ENCODE data around the gene USP17L29. TPM values are rescaled to one million over a fixed set of nuclear protein-coding genes. Genes with fewer than 3 reads are reported as not detected.
"Not testable (repeated sequence)": the region's sequence is repeated elsewhere in the genome, so short reads cannot be mapped to it uniquely, and the experiment has no call there.

Gene USP17L29
- total RNA-seq, 2 donors from 2014 or later: not detected

- H3K27me3 ChIP-seq; intact Hi-C loops (cut with DNase I); H3K36me3 ChIP-seq; H3K27ac ChIP-seq; H3K9me3 ChIP-seq; H3K4me1 ChIP-seq: not testable (repeated sequence)
- TF ChIP-seq CTCF (IDR thresholded peaks at IDR 0.05): peak; percentile 61
- H3K4me3 ChIP-seq: peak overlapping the region; percentile 43
- peak overlapping the region; percentile 12 to 56 for H3K9ac ChIP-seq (ENCODE audit: low read depth in 2 of 2, low read length in 2 of 2)
- peak; percentile 42 for DNase-seq
These were observed 27.6 kb downstream of the USP17L29 start for GRCh38 chr4:9381012-9381534.

GRCh38 chr4:9384126-9384525 is 30.7 kb downstream of the USP17L29 start:
- Histone ChIP-seq H3K9ac (ENCODE audit: low read depth in 2 of 2, low read length in 2 of 2) (no peak overlapping the region), H3K27ac (no peak overlapping the region), H3K4me1 (no peaks in the 10 kb centered on the region), H3K4me3 (no peak overlapping the region), H3K36me3 (no peaks in the 10 kb centered on the region), H3K9me3 (no peaks in the 10 kb centered on the region), H3K27me3 (no peaks in the 10 kb centered on the region)
- no peak for DNase-seq
- TF ChIP-seq CTCF (IDR thresholded peaks at IDR 0.05): no peak
- intact Hi-C loops (cut with DNase I): no loop called here

GRCh38 chr4:9389001-9389400 is 35.6 kb downstream of the USP17L29 start:
- H3K4me1 ChIP-seq; intact Hi-C loops (cut with DNase I): not testable (repeated sequence)

More at GRCh38 chr4:9389001-9389400, 35.6 kb downstream of the USP17L29 start:
- H3K9me3 ChIP-seq; H3K27me3 ChIP-seq; DNase-seq; H3K9ac ChIP-seq (ENCODE audit: low read depth in 2 of 2, low read length in 2 of 2); H3K36me3 ChIP-seq; H3K27ac ChIP-seq; H3K4me3 ChIP-seq: not testable (repeated sequence)

Other genes starting within 250 kb of the USP17L29 start
- not detected for gene FAM90A26, start 183.2 kb upstream of the USP17L29 start, total RNA-seq
- gene USP17L10, start 143.0 kb upstream of the USP17L29 start, total RNA-seq: not detected
- not detected for gene USP17L11, start 138.2 kb upstream of the USP17L29 start, total RNA-seq
- not detected for gene USP17L12, start 133.5 kb upstream of the USP17L29 start, total RNA-seq
- not detected for gene USP17L13, start 128.7 kb upstream of the USP17L29 start, total RNA-seq
- not detected for gene USP17L15, start 119.3 kb upstream of the USP17L29 start, total RNA-seq
- gene USP17L17, start 109.8 kb upstream of the USP17L29 start, total RNA-seq: not detected
- gene USP17L18, start 105.0 kb upstream of the USP17L29 start, total RNA-seq: not detected
- not detected for gene USP17L19, start 100.3 kb upstream of the USP17L29 start, total RNA-seq
- not detected for gene USP17L20, start 95.5 kb upstream of the USP17L29 start, total RNA-seq
- not detected for gene USP17L21, start 90.8 kb upstream of the USP17L29 start, total RNA-seq
- not detected for gene USP17L22, start 86.0 kb upstream of the USP17L29 start, total RNA-seq
- not detected for gene USP17L24, start 28.5 kb upstream of the USP17L29 start, total RNA-seq
- not detected for gene USP17L25, start 23.7 kb upstream of the USP17L29 start, total RNA-seq
- gene USP17L26, start 19.0 kb upstream of the USP17L29 start, total RNA-seq: not detected
- not detected for gene USP17L5, start 14.2 kb upstream of the USP17L29 start, total RNA-seq
- gene USP17L27, start 9.5 kb upstream of the USP17L29 start, total RNA-seq: not detected
- not detected for gene USP17L28, start 4.7 kb upstream of the USP17L29 start, total RNA-seq
- gene USP17L30, start 9.5 kb downstream of the USP17L29 start, total RNA-seq: not detected
- not detected for gene DEFB131A, start 90.8 kb downstream of the USP17L29 start, total RNA-seq